AG04449 (cell line): ENCODE results near the gene IER5L.
A peak's percentile ranks its signal among the peaks of the same experiment; 100 is the strongest.

Source experiments
- CTCF ChIA-PET: fragments of 350-600 bp; formaldehyde crosslinking; extraction: SDS; loops from one replicate; lab custom pipeline; 2021; ENCODE audit warnings: antibody characterized with exemption; lab: Yijun Ruan, JAX
- POLR2A ChIA-PET: fragments of 400-600, 350-600 bp; formaldehyde crosslinking; extraction: SDS; loops from one replicate; lab custom pipeline; 2020; ENCODE audit warnings: antibody characterized with exemption, inconsistent platforms; lab: Yijun Ruan, JAX
- DNase-seq: peaks from one replicate; pipeline ENCODE4 v3.0.0-alpha.2; 2010; ENCODE audit warnings: low read depth, low spot score
- H3K4me3 ChIP-seq: 2 replicates; pipeline ENCODE4 v1.5.1; 2011; ENCODE audit warnings: low read depth, mild to moderate bottlenecking, control low read depth, low read length
- CTCF ChIP-seq: IDR thresholded peaks from one replicate; pipeline ENCODE4 v1.5.1; 2011; ENCODE audit warnings: mild to moderate bottlenecking, moderate library complexity, low read length, control low read depth, inconsistent platforms; ENCODE audit not compliant: insufficient read depth; ENCODE audit errors: missing control alignments

The IER5L gene

GRCh38 chr9:129137292-129138143 lies 40.5 kb downstream of the IER5L start:
- no peak overlapping the region for H3K4me3 ChIP-seq
- no peak for TF ChIP-seq CTCF
- no peak for DNase-seq
- CTCF ChIA-PET: interaction anchor here (1.1 to 24.0 kb wide), 19 partner anchors 11 to 646 kb away, joined by 3 to 735 read pairs (median 12); partner anchors contain the start of genes C9orf50, CRAT, IER5L and NTMT1
- POLR2A ChIA-PET: interaction anchor here (0.6 to 11.6 kb wide), 5 partner anchors 37 to 569 kb away, joined by 3 to 233 read pairs (median 28); partner anchors contain the start of gene IER5L

GRCh38 chr9:129136446-129137035 lies 41.5 kb downstream of the IER5L start:
- no peak for DNase-seq
- ChIA-PET CTCF (interaction anchor here (1.0 to 24.0 kb wide), 7 partner anchors 14 to 504 kb away, joined by 3 to 735 read pairs (median 100); partner anchors contain the start of genes C9orf50, IER5L and NTMT1), POLR2A (interaction anchor here (11.6 kb wide), 1 partner anchor 38 kb away, joined by 233 read pairs; the partner anchor contains the start of gene IER5L)
- no peak overlapping the region for H3K4me3 ChIP-seq
- TF ChIP-seq CTCF: no peak

- no peak for DNase-seq
- POLR2A ChIA-PET: interaction anchor here (11.6 kb wide), 1 partner anchor 39 kb away, joined by 233 read pairs; the partner anchor contains the start of gene IER5L
- CTCF ChIA-PET: interaction anchor here (1.1 to 24.0 kb wide), 8 partner anchors 13 to 505 kb away, joined by 3 to 735 read pairs (median 58); partner anchors contain the start of genes C9orf50, IER5L and NTMT1
- TF ChIP-seq CTCF: no peak
- H3K4me3 ChIP-seq: no peak overlapping the region
Observed at GRCh38 chr9:129135476-129135875, 42.6 kb downstream of the IER5L start.

GRCh38 chr9:129133082-129133481 lies 45.0 kb downstream of the IER5L start:
- ChIA-PET POLR2A (no interaction called here), CTCF (interaction anchor here (0.6 to 24.0 kb wide), 18 partner anchors 11 to 654 kb away, joined by 3 to 735 read pairs (median 10); partner anchors contain the start of genes ASB6, C9orf50 and NTMT1)
- TF ChIP-seq CTCF: no peak

GRCh38 chr9:129131300-129132145 lies 46.5 kb downstream of the IER5L start:
- no peak for DNase-seq
- POLR2A ChIA-PET: interaction anchor here (0.9 to 2.9 kb wide), 6 partner anchors 8 to 492 kb away, joined by 3 to 12 read pairs (median 4); partner anchors contain the start of gene IER5L
- TF ChIP-seq CTCF: peak; percentile 99
- CTCF ChIA-PET: interaction anchor here (0.7 to 24.0 kb wide), 51 partner anchors 8 to 676 kb away, joined by 3 to 735 read pairs (median 5); partner anchors contain the start of genes ASB6, C9orf50, CRAT and NTMT1
- H3K4me3 ChIP-seq: no peak overlapping the region

More at GRCh38 chr9:129133082-129133481, 45.0 kb downstream of the IER5L start:
- no peak overlapping the region for H3K4me3 ChIP-seq
- no peak for DNase-seq
